ENCODE results near the gene GALNT2. TPM values are rescaled to one million over a fixed set of nuclear protein-coding genes. Genes with fewer than 3 reads are reported as not detected.

The GALNT2 gene
- total RNA-seq, 1 donor from 2014 or later, result 66.3 TPM

DNA sequence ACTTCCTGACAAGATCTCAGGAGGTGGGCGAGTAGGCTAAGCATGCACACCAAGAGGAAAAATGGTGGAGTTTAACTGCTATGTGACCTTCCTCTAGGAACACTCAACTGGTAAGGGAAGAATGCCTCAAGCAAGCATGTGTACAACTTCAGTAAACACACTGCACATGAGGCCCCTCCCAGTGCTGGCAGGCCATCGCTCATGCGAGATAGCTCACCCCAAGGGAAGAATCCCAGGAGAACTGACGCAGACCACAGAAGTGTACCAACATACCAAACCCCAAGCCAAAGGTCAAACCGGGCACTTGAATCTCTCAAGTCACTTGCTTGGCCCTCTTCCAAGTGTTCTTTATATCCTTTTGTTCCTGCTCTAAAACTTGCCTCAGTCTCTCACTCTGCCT, 40.5 kb upstream of the GALNT2 start:
- no peak for DNase-seq (ENCODE audit: extremely low spot score, unreplicated experiment)
- H3K36me3 Mint-ChIP-seq, result no peaks in the 10 kb centered on the region
- no peaks in the 10 kb centered on the region for H3K4me1 Mint-ChIP-seq (ENCODE audit: unreplicated experiment)
- H3K4me3 Mint-ChIP-seq, result no peak overlapping the region
- peaks cover 16% of the 10 kb centered on the region for H3K27me3 Mint-ChIP-seq
- TF ChIP-seq CTCF (conservative IDR thresholded peaks at IDR 0.05), result no peak
- H3K9me3 Mint-ChIP-seq, result peaks cover 11% of the 10 kb centered on the region
- no peak overlapping the region for H3K27ac Mint-ChIP-seq

DNA sequence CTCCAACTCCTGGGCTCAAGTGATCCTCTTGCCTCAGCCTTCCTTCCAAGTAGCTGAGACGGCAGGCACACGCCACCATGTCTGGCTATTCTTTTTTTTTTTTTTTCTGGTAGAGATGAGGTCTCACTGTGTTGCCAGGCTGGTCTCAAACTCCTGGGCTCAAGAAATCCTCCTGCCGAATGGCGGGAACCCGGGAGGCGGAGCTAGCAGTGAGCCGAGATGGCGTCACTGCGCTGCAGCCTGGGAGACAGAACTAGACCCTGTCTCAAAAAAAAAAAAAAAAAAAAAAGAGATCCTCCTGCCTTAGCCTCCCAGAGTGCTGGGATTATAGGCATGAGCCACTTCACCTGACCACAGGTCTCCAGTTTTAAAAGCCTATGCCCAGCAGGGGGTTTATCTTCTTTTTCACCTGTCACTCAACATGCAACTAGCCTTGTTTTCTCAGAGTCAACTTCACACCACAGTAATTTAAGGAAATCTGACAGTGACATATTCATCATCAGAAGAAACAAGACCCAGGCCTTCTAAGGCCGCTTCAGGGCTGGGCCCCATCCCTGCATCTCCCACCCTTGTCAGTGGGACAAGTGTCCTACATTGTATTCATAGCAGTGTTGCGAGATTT, 38.3 kb upstream of the GALNT2 start:
- Mint-ChIP-seq H3K27ac (no peak overlapping the region), H3K27me3 (peaks cover 13% of the 10 kb centered on the region), H3K9me3 (peaks cover 11% of the 10 kb centered on the region), H3K4me1 (ENCODE audit: unreplicated experiment) (no peaks in the 10 kb centered on the region), H3K36me3 (no peaks in the 10 kb centered on the region), H3K4me3 (no peak overlapping the region)
- TF ChIP-seq CTCF (conservative IDR thresholded peaks at IDR 0.05), result no peak
- no peak for DNase-seq (ENCODE audit: extremely low spot score, unreplicated experiment)

GRCh38 chr1:230029244-230029941, 37.6 kb upstream of the GALNT2 start:
- Mint-ChIP-seq H3K36me3 (no peaks in the 10 kb centered on the region), H3K27ac (no peak overlapping the region), H3K4me3 (no peak overlapping the region), H3K27me3 (peaks cover 9% of the 10 kb centered on the region), H3K9me3 (peaks cover 8% of the 10 kb centered on the region), H3K4me1 (ENCODE audit: unreplicated experiment) (no peaks in the 10 kb centered on the region)
- DNase-seq (ENCODE audit: extremely low spot score, unreplicated experiment), result no peak
- no peak for TF ChIP-seq CTCF (conservative IDR thresholded peaks at IDR 0.05)

- no peak for TF ChIP-seq CTCF (conservative IDR thresholded peaks at IDR 0.05)
- Mint-ChIP-seq H3K36me3 (no peaks in the 10 kb centered on the region), H3K9me3 (peaks cover 6% of the 10 kb centered on the region), H3K27me3 (peaks cover 8% of the 10 kb centered on the region), H3K4me1 (ENCODE audit: unreplicated experiment) (no peaks in the 10 kb centered on the region), H3K27ac (no peak overlapping the region), H3K4me3 (no peak overlapping the region)
- no peak for DNase-seq (ENCODE audit: extremely low spot score, unreplicated experiment)
Measured at GRCh38 chr1:230030122-230030821, 36.8 kb upstream of the GALNT2 start.

GRCh38 chr1:230031131-230031530, 35.9 kb upstream of the GALNT2 start:
- Mint-ChIP-seq H3K27me3 (peaks cover 3% of the 10 kb centered on the region), H3K9me3 (peaks cover 3% of the 10 kb centered on the region)

More at GRCh38 chr1:230031131-230031530, 35.9 kb upstream of the GALNT2 start:
- no peak for TF ChIP-seq CTCF (conservative IDR thresholded peaks at IDR 0.05)
- Mint-ChIP-seq H3K27ac (no peak overlapping the region), H3K4me3 (no peak overlapping the region), H3K4me1 (ENCODE audit: unreplicated experiment) (no peaks in the 10 kb centered on the region), H3K36me3 (no peaks in the 10 kb centered on the region)
- no peak for DNase-seq (ENCODE audit: extremely low spot score, unreplicated experiment)

Data from type B pancreatic cell (in vitro differentiated cells).